Adipose tissue (tissue), 3 donors: ENCODE data around the gene POLR2B. TPM values are rescaled to one million over a fixed set of nuclear protein-coding genes. Genes with fewer than 3 reads are reported as not detected.
"Not testable (repeated sequence)": the region's sequence is repeated elsewhere in the genome, so short reads cannot be mapped to it uniquely, and the experiment has no call there.

ENCODE experiments used
- H3K27ac ChIP-seq: one replicate; pipeline ENCODE4 v1.5.1; 2013; ENCODE audit warnings: low read depth, low read length
- WGBS, 3 donors: extraction: QIAGEN DNeasy Blood & Tissue Kit; methylation state at CpG; one replicate each; pipeline ENCODE4 v1.1.7; 2013; 5-methylcytosine and 5-hydroxymethylcytosine counted together
- polyA plus RNA-seq, 3 donors: library from polyadenylated mRNA; stranded (reverse); fragments of 200-250 nt; gene quantifications; one replicate each; pipeline ENCODE4 v1.2.3, GENCODE V29; 2013
- donor health status: healthy with polysubstance abuse.
- donor health status: Bipolar disorder and iron deficiency.
- donor health status: healthy.

POLR2B gene
- polyA plus RNA-seq, 3 donors, result 18.7 to 33.5 (median 28.8) TPM

- H3K27ac ChIP-seq, result peak overlapping the region; percentile 62
- WGBS, 3 donors, result 58 to 73% (median 65%) methylated on average over 1 of the region's 1 CpG
Measured at GRCh38 chr4:57044279-57044678, 65.6 kb downstream of the POLR2B start.

DNA sequence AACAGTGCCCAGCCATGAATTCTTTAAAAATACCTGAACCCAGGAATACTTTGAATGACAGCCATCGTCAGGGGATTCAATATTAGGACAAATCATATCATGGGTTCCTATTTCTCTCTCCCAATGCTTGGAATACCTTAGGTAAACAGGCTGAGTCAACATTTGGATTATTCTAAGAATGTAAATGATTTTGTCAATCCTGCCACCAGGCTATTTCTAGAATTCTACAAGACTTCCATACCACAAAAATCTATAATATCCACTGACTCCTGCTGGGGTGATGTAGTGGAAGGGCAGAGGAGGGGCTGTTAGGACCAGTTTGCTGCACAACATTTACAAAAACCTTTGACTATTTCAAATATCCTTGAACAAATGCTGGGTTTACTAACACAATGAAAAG lies 66.3 kb downstream of the POLR2B start:
- 69 to 96% (median 85%) methylated on average over 1 of the region's 1 CpG for WGBS, 3 donors
- no peak overlapping the region for H3K27ac ChIP-seq

GRCh38 chr4:57047046-57047445 lies 68.3 kb downstream of the POLR2B start:
- 93 to 96% (median 93%) methylated on average over 6 of the region's 6 CpGs for WGBS, 3 donors
- H3K27ac ChIP-seq, result not testable (repeated sequence)

DNA sequence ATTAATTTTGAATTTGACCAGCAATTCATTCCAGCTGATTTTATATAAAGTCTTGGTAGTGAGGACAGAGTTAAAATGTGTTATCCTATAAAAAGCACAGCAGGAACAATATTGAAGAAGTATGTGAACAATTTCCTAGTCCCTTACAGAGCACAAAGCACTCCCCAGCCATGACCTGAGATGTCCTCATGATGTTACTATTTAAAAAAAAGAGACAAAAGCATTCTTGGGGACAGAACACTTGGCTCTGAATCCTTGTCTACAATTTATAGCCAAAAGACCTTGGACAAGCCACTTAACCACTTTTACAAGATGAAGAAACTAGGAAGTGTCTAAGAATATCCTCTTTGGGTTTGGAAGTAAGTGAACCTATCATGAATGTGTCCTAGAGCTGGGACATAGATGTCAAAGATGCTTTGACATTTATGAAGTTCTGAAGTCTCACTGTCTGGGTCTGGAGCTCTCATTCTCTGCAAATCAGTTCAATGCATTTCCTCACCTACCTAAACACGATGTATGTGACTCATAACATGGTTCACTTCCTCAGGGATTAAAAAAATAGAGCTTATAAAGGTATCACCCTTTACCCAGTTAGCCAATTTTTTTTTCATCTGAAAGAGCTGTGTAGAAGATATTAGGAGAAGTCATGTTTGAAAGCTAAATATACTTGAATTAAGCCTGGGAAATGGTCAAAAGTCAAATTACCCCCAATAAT lies 70.1 kb downstream of the POLR2B start:
- no peak overlapping the region for H3K27ac ChIP-seq
- WGBS, 3 donors, result 0 to 75% (median 65%) methylated on average over 1 of the region's 1 CpG

GRCh38 chr4:57051095-57051494 lies 72.4 kb downstream of the POLR2B start:
- no peak overlapping the region for H3K27ac ChIP-seq
- WGBS, 3 donors, result 28 to 77% (median 34%) methylated on average over 3 of the region's 3 CpGs

DNA sequence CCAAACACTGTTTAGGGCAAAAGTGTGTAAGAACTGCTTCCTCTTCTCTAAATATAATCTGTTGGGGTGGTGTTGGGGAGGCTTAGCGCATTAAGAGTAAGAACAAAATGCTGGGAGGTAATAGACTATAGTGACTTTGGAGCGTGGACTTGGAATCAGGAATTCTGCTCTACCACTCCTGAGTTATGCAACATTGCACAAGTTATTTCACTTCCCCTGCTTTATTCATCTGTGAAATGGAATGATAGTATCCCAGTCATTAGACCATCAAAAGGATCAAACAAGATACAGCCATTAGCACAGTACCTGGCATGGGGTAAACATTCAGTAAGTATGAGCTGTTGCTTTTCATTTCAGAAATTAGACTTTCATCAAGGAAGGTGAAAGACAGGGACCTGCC lies 72.8 kb downstream of the POLR2B start:
- H3K27ac ChIP-seq, result no peak overlapping the region
- 80 to 93% (median 85%) methylated on average over 2 of the region's 2 CpGs for WGBS, 3 donors

DNA sequence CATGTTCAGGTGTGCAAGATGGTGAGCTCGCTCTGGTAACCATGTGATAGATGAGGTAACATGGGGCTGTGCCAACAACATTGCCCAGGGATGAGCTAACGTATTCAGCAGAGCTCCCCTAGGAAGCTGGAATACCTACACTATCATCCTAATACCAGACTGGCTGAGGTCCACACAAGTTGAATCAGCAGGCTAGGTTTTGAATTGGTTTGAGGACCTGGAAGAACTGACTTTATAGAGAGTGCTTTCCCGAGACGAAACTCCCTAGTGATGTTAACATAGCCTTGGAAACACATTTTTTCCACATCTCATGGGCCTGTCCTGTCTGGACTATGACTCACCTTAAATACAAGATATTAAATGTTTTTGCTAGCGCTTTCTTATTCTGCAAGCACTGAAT lies 74.8 kb downstream of the POLR2B start:
- no peak overlapping the region for H3K27ac ChIP-seq
- 48 to 80% (median 77%) methylated on average over 5 of the region's 5 CpGs for WGBS, 3 donors

GRCh38 chr4:57055886-57056285 lies 77.2 kb downstream of the POLR2B start:
- 63 to 79% (median 75%) methylated on average over 14 of the region's 14 CpGs for WGBS, 3 donors
- H3K27ac ChIP-seq, result no peak overlapping the region

DNA sequence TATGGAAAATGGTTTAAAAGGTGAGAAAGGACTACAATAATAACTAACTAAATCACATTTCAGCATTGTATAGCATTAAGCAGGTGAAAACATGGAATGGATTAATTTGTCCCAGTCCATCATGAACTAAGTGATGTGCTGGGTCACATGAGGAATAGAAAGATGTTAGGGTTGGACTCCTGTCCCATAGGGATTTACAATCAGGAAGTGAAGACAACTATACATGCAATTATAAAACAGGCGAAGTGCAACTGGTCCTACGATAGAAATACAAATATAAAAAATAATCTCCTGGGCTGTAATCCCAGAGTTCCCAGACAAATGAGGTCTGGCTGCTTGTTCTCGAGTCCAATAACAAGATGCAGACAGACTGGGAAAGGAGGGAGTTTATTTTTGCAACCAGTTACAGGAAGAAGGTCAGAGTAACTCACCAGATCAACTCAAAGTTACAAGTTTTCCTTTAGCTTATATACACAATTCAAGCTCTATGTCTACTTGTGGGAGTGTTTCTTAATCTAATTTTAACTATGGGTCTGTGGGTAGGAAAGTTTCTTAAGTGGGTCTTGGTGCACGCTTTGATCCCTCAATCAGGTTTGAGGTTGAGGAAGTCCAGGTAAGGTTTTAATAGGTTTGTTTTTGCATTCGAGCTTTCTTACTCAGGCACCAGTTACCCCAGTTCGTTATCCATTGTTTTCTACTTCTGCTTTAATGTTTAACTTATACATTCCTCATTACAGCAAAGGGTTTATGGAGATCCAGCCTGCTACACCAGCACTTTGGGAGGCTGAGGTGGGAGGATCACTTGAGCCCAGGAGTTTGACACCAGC lies 81.4 kb downstream of the POLR2B start:
- 63 to 74% (median 64%) methylated on average over 6 of the region's 6 CpGs for WGBS, 3 donors
- no peak overlapping the region for H3K27ac ChIP-seq

DNA sequence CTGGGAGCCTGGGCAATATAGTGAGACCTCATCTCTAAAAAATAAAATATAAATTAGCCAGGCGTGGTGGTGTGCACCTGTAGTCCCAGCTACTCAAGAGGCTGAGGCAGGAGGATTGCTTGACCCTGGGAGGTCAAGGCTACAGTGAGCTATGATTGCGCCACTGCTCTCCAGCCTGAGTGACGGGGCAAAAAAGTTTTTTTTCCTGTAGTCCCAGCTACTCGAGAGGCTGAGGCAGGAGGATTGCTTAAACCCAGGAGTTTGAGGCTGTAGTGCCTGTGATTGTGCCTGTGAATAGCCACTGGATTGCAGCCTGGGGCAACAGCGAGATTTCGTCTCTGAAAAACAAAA lies 82.0 kb downstream of the POLR2B start:
- 71 to 92% (median 73%) methylated on average over 6 of the region's 6 CpGs for WGBS, 3 donors
- not testable (repeated sequence) for H3K27ac ChIP-seq

DNA sequence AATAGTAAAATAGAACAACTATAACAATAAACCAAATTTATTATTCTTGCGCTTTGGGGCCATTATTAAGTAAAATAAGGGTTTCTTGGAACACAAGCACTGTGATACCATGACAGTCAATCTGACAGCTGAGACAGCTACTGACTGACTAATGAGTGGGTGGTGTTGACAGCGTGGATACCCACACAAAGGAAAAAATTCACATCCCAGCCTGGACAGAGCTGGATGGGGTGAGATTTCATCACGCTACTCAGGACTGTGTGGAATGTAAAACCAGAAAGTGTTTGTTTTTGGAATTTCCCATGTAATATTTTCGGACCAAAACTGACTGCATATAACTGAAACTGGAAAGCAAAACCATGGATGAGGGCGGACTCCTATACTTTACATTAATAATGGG lies 82.7 kb downstream of the POLR2B start:
- 68 to 76% (median 71%) methylated on average over 5 of the region's 5 CpGs for WGBS, 3 donors
- H3K27ac ChIP-seq, result no peak overlapping the region

GRCh38 chr4:57063518-57063917 lies 84.8 kb downstream of the POLR2B start:
- H3K27ac ChIP-seq, result no peak overlapping the region
- 95 to 96% (median 95%) methylated on average over 1 of the region's 1 CpG for WGBS, 3 donors

GRCh38 chr4:57064120-57064519 lies 85.4 kb downstream of the POLR2B start:
- H3K27ac ChIP-seq, result peak overlapping the region; percentile 48

DNA sequence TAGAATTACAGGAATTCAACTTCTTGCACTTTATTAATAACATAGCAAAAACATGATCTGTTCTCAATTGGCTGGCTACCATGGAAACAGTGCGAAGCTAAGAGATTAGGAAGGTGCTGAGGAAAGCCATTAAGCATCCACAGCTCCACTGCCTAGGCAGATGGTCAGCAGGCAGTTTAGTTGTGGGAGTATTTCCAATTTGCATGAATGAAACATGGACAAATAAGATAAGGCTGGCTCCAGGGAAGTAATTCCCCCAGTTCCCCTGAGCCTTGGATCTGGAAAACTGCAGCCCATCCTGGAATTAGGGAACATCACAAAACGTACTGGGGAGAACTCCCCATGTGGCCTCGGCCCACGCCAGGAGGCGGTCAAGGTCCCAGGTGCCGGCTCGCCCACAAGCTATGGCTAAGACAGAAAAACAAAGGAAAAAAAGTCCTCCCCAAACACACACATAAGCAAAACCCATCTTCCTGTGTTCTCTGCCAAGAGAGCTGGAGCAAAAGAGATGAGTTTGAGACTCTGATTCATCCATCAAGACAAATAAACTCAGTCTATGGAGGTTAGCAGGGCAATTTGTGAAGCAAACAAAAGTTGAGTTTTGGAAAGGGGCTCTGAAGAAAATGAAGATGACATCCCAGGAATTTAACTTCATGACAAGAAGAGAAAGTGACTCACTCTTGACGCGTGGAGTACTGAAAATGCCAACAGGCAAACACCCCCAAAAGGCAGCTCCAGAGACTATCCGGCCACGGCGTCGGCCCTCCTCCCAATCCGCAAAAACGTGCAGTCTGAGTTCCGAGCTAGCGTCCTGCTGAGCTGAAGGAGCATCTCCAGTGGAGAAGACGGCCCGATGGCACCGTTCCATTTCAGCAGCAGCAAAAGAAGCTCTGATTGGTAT lies 86.4 kb downstream of the POLR2B start:
- WGBS, 3 donors, result 42 to 67% (median 42%) methylated on average over 20 of the region's 20 CpGs
- H3K27ac ChIP-seq, result no peak overlapping the region

More at GRCh38 chr4:57064120-57064519, 85.4 kb downstream of the POLR2B start:
- WGBS, 3 donors, result 69 to 78% (median 70%) methylated on average over 2 of the region's 2 CpGs

DNA sequence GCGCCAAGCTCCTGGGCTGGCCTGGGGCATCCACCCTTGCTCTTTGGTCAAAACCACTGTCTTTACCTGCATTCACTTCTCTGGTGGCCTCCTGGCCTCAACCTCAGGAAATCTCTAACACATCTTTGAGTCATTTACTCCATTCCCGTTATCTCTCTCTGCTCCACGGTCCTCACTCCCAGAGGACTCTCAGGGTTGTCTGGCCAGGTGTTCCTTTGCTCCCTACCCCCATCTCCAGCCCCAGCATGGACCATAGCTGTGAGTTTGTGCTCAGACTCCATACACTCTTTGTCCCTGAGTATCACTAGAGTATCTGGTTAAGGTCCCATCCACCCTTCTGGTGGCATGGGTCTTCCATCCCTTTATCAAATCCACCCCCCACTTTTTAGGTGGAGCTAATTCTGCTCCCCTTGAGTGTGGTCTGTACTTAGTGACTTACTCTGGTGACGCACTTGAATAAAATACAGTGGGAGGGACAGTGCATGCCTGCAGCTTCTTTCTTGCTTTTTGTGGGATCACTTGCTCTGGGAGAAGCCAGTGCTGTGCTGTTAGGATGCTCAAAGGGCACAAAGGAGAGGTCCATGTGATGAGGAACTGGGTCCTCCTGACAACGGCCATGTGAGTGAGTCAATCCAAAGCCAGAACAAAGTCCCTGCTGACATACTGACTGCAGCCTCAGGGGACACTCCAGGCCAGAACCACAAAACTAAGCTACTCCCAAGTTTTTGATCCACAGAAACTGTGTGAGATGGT lies 87.2 kb downstream of the POLR2B start:
- no peak overlapping the region for H3K27ac ChIP-seq
- 58 to 86% (median 65%) methylated on average over 5 of the region's 5 CpGs for WGBS, 3 donors

GRCh38 chr4:57068237-57068981 lies 89.7 kb downstream of the POLR2B start:
- 69 to 80% (median 77%) methylated on average over 8 of the region's 8 CpGs for WGBS, 3 donors
- H3K27ac ChIP-seq, result no peak overlapping the region

GRCh38 chr4:57070461-57070860 lies 91.8 kb downstream of the POLR2B start:
- H3K27ac ChIP-seq, result no peak overlapping the region
- whole genome bisulfite sequencing, 3 donors, result 71 to 88% (median 84%) methylated on average over 2 of the region's 2 CpGs
